Stimulated activated CD8-positive, alpha-beta memory T cell treated with anti-CD3 and anti-CD28 coated beads, Interleukin-4, amount 100 ng/mL, for 4 hours (primary cell): ENCODE measurements around the gene MIF4GD.

Experiments
- DNase-seq, 2 donors: peaks; one replicate each; pipeline ENCODE4 v3.0.0-alpha.2; 2020; ENCODE audit warnings: low read depth in 2 of 2, low spot score in 1 of 2

The MIF4GD gene

DNA sequence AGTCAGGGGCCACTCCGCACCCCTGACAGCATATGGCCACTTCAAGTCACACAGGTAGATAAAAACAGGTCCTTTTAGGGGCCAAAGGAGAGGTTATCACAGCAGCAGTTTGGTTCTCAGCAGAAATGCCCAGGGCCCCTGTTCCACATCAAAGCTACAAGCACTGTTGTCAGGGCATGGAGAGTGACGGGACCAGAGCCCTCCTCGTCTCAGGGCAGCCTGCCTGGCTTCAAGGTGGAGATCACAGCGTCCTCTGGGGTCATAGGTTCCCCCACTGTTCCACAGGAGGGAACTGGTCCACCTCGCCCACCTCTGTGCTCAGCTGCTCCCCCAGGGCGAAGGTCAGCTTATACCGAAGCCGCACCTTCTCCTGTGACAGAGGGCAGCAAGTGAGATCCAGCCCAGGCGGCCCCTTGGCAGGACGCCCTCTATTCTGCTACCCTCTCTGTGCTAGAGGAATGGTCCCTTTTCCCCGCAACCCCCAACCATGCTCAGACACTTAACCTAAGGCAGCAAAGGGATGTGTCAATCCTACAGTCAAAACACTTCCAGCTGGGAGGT is 32.9 kb downstream of the MIF4GD start:
- no peak for DNase-seq

DNA sequence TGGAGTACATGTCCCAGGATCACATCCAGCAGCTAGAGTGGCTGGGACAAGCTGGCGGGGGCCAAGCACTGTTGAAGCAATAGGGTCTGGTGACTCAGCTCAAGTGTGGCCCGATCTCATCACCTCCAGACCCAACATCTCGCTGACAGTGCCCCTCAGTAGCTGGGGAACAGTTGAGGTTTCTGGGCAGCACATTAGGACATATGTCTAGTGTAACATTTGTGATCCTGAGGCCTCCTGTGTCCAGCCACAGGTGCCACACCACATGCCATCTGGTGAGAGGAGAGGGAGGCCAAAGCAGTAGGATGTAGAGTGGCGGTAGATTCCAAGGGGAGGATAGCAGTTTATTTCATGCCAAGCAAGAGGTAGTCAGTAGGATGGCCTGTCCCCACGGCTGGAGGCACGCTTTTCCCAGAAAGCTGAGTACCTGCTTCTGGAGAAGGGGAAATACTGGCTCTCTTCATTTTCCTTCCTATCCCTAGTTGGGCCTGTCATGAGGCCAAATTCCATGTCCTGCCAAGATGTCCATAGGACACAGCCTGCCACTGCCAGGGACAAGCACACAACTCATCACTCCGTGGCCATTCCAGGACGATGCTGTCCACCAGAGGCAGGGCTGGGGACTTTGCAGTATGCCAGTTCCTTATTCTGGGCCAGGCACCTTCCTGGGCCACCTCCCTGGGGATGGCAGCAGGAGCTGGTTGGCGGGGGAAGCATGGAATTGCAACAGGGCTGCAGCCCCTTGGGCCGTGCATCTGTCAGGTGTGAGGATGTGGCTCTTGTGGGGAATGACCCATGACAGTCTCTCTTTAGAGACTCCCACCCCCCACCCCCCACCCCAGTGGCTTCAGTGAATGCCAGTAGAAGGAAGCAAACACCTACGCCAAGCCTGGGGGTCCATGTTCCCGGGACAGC is 33.7 kb downstream of the MIF4GD start:
- no peak for DNase-seq

DNA sequence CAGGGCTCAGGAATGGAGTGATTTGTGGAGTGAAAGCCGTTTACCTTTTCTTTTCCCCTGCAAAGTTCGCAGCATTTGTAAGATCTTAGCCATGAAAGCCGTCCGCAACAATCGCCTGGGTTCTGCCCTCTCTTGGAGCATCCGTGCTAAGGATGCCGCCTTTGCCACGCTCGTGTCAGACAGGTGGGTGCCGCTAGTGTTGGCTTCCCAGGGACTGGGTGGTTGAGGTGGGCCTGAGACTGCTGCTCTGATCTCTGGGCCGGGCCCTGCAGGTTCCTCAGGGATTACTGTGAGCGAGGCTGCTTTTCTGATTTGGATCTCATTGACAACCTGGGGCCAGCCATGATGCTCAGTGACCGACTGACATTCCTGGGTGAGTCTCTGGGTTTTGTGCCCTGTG is 38.2 kb downstream of the MIF4GD start:
- DNase-seq = no peak

DNA sequence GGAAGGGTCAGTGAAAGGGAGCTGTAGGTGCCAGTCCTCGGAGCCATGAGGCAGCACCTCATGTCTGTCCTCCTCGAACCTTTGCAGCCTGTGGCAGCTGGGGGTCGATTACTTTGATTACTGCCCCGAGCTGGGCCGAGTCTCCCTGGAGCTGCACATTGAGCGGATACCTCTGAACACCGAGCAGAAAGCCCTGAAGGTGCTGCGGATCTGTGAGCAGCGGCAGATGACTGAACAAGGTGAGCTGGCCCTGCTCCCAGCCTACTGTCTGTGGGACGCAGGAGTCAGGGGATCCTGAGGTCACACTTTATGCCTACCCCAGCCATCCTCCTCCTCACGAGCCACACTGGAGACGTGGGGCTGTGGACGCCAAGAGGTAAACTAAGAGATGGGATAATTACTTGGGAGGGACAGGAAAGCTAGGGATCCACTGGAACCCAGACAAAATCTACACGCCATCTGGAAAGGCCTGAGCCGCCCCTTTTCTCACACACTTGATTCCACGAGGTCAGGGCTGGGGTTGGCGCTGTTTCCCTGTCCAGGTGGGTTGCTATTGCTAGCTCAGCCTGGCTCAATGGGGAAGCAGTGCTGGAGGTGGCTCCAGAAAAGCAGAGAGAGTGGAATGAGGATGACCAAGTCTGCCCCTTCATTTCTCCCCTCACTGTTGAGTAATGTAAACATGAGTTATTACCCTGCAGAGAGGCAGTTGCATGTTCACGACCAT is 39.1 kb downstream of the MIF4GD start:
- no peak for DNase-seq

DNA sequence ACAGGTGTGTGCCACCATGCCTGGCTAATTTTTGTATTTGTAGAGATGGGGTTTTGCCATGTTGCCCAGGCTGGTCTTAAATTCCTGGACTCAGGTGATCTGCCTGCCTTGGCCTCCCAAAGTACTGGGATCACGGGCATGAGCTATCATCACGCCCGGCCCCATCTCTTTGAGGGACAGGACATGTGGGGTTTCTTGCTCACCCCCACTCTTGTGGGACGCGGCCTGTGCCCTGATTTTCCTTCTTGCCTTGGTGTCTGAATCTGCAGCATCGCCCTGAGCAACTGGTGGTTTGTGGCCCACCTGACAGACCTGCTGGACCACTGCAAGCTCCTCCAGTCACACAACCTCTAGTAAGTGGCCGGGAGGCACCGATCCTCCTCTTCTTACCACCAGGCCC is 40.0 kb downstream of the MIF4GD start:
- no peak for DNase-seq

DNA sequence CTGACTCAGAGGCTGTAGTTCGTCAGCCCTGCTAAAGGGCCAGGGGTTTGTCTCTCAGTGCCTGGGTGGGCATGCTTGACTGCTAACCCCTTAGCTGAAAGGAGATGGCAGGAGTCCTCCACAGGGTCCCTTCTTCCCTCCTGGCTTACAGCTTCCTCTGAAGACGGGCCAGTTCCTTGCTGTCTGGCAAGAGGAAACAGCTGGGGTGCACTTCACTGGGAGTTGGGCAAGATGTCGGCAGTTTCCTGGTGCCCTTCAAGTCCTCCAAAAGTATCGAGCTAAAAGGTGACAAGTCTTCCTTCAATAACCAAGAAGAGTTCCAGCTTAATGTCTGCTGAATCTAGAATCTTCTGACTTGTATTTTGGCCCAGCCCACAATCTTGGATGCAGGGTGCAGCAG is 42.2 kb downstream of the MIF4GD start:
- DNase-seq = no peak

DNA sequence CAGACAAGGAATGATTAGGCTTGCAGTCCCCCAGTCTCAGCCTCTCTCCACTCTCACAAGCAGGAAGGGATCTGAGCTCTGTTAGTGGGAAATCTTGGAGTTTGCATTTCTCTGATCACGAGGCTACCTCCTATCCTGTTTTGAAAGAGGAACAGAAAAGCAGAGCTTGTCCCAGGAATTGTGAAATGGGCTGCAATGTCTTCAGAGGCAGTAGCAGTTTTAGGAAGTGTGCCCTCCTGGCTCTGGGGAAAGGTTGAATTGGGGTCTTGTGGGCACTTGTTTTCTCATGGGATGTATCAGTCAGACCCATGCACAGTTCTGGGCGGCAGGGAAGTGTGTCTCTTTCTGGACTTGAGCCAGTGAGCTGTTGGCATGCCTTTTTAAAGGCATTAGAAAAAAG is 42.7 kb downstream of the MIF4GD start:
- no peak for DNase-seq

DNA sequence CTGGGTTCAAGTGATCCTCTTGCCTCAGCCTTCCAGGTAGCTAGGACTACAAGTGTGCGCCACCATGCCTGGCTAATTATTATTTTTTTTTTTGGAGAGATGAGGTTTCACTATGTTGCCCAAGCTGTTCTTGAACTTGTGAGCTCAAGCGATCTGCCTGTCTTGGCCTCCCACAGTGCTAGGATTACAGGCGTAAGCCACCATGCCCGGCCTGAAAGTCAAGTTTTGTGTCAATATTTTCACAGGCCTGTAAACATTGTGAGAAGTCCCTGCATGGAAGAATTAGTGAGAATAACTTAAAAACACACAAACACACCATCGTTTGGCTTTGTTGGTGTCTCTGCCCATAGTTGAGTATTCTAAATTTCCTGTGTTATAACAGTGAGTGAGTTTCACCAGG is 43.3 kb downstream of the MIF4GD start:
- DNase-seq = no peak

DNA sequence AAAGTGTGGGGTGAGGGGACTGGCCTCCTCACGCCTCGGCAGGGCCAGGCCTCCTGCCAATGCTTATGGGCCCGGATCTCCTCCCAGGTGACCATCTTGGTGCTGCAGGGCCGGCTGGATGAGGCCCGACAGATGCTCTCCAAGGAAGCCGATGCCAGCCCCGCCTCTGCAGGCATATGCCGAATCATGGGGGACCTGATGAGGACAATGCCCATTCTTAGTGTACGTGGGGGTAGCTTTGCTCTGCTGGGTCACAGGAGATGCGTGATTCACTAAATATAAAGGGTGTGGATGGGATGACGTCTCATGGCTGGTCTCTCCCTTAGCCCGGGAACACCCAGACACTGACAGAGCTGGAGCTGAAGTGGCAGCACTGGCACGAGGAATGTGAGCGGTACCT is 46.0 kb downstream of the MIF4GD start:
- DNase-seq = no peak

DNA sequence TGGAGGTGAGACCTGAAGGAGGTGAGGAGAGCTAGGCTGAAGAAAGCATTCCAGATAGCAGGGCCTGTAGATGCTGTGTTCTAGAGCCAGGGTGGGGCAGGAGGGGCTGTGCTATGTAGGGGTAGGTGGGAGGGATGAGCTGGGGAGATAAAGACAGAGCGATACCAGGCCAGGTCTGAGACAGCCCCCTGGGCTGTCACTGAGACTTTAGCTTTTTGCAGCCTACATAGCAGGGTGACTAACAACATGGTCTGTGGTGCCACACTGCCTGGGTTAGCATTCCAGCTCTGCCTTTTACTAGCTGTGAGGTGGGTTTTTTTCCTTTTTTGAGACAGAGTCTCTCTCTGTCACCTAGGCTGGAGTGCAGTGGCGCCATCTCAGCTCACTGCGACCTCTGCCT is 51.2 kb downstream of the MIF4GD start:
- DNase-seq = no peak

DNA sequence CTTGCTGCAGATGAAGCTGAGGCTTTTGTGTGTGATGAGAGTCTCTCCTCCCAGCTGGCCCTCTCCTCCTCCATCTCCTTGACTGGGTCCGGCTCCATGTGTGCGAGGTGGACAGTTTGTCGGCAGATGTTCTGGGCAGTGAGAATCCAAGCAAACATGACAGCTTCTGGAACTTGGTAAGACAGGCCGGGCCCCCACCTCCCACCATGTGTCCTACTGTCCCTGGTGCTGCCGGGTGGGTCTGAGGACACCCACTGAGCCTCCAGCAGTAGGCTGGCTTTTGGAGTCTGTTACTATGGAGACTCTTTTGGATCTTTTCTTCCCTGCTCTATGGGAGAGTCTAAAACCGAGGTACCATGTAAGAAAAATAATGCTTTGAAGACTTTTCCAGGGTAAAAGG is 52.9 kb downstream of the MIF4GD start:
- DNase-seq = no peak
